Activated CD8-positive, alpha-beta memory T cell treated with anti-CD3 and anti-CD28 coated beads, Interleukin-2, amount 50 U/mL, for 1 hour (primary cell): ENCODE measurements around the gene TRAF1.
"Not testable (repeated sequence)": the region's sequence is repeated elsewhere in the genome, so short reads cannot be mapped to it uniquely, and the experiment has no call there.

Source experiments
- DNase-seq: peaks from one replicate; pipeline ENCODE4 v3.0.0-alpha.2; 2020; ENCODE audit errors: extremely low read depth

The TRAF1 gene, protein sequence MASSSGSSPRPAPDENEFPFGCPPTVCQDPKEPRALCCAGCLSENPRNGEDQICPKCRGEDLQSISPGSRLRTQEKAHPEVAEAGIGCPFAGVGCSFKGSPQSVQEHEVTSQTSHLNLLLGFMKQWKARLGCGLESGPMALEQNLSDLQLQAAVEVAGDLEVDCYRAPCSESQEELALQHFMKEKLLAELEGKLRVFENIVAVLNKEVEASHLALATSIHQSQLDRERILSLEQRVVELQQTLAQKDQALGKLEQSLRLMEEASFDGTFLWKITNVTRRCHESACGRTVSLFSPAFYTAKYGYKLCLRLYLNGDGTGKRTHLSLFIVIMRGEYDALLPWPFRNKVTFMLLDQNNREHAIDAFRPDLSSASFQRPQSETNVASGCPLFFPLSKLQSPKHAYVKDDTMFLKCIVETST

GRCh38 chr9:120926397-120926928 is at the start of gene TRAF1:
Gene TRAF1 (minus strand): TSS chr9:120926796. CDS start chr9:120926075, 721 bp downstream.
- DNase-seq: no peak

- no peak for DNase-seq
These were observed 48.3 kb upstream of the TRAF1 start for GRCh38 chr9:120974921-120975320.

DNA sequence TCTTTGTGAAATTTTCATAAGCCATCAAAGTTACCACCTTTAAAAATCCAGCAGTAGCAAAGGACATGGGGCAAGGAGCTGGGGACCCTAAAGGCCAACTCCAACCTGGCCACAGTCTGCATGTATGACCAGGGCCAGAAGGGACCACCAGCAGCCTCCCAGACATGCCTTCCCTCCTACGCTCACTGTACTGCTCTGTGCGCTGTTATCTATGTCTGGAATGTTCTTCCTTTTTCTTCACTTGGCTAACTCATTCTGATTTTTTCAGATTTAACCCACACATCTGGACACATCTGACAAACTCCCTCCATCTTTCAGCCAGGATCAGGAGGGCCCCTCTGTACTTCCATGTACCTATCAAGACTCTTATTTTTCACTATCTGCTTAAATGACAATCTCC is 47.6 kb upstream of the TRAF1 start:
- DNase-seq: no peak

DNA sequence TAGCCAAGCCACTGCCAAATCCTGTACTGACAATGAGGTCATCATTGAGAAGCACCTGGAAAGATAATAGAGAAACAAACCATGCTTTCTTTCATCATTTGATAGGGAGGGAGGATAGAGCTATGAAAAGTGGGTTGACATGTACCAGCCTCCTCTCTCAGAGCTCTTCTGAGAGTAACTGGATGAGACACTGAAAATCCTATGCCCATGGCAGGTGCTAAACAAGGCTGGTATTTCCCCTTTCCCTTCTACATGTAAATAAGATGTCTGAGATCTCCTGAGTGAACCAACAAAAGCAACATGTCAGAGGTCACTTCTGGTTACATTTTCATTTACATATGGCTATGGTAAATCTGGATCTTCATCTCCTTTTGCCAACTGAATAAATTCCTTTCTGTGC is 45.3 kb upstream of the TRAF1 start:
- no peak for DNase-seq

- DNase-seq: not testable (repeated sequence)
These were observed 44.9 kb upstream of the TRAF1 start for GRCh38 chr9:120971471-120971870.

GRCh38 chr9:120970244-120970643 is 43.6 kb upstream of the TRAF1 start:
- no peak for DNase-seq

GRCh38 chr9:120966013-120966369 is 39.4 kb upstream of the TRAF1 start:
- no peak for DNase-seq

- DNase-seq: no peak
These were observed 38.9 kb upstream of the TRAF1 start for GRCh38 chr9:120965344-120966012.

DNA sequence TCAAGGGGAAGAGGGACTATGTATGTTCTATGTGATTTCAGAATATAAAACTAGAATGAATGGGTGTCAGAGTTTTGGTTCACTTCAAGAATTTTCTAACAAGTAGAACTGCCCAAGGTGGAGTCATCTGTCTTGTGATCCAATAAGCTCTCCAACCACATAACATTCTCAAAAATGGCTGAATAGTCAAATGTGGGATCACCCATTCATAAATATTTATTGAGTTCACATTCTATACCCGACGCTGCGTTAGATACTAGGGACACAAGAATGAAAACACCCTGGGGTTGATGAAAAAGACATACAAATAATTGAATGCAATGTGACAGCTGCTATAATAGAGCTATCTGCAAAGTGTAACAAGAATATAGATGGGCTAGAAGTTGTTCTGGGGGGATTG is 35.3 kb upstream of the TRAF1 start:
- no peak for DNase-seq

GRCh38 chr9:120960001-120960400 is 33.4 kb upstream of the TRAF1 start:
- no peak for DNase-seq

- DNase-seq: no peak
These were observed 30.3 kb upstream of the TRAF1 start for GRCh38 chr9:120956862-120957261.

DNA sequence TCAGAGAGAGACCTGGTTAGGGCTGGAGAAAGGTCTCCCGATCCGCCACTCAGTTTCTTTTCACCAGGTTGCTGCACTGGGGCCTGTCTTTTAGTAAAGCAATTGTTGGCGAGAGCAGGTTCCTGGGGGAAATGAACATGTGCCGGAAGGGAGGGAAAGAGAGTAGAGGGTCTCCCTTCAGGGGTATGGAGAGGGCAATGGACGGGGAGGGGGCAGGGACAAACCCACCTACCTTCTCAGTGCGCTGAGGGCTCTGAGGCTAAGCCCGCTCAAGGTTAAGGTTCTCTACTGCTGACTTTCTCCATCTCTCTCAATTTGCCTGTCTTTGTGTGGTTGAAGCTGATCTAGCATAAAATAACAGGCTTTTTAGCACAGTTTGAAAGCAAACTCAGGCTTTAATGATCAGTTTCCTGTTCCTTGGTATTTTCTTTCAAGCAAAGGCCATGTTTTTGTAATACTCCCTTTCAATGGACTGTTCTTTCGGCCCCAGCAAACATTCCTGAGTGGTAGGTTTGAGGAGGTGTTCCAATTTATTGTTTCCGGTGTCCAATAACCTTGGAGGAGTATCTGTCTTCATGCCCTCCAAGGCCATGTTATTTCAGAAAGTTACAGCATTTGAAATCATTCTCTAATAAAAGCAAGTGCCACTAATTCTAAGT is 25.5 kb upstream of the TRAF1 start:
- no peak for DNase-seq

DNA sequence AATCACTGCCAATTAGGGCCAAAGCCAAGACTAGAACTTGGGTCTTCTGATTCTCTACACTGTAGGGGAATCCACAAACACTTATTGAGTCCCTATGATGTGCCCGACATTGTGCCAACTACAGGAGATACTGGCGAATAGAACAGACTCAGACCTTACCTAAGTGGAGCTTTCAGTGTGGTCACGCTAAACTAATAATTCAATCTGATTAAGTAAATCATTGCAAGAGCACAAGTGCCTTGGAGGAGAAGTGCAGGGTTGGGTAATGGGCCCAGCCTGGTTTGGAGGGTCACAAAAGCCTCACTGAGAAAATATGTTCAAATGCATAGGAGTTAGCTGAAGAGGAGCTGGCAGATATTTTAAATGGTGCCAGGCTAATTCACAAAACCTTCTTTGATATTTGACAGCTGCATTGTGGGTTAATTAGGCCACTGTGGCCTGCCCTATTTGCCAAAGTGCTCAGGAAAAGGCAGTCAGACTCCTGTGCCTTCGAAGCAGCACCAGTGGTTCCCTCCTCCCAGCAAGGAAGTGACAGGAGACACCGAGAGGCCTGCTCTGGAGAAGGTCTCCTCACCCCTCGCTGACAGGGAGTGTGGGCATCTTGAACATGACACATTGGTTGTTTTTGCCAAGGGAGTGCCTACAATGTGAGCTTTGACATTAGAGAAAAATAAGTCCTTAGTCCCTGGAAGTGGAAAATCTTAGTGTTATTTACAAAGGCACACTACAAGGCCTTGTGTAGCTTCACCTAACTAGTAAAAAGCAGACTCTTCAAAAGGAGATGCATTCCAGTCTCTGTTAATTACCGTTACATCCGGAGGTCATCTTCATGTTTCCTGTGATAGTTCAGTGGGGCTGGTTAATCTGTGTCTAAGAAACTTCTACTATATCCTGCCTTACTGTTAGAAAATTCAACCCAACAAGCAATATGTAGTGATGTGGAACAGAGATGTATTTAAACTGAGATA is 24.1 kb upstream of the TRAF1 start:
- no peak for DNase-seq

- DNase-seq: no peak
These were observed 22.7 kb upstream of the TRAF1 start for GRCh38 chr9:120949290-120949689.

GRCh38 chr9:120948824-120949223 is 22.2 kb upstream of the TRAF1 start:
- DNase-seq: no peak

GRCh38 chr9:120947222-120947621 is 20.6 kb upstream of the TRAF1 start:
- no peak for DNase-seq

DNA sequence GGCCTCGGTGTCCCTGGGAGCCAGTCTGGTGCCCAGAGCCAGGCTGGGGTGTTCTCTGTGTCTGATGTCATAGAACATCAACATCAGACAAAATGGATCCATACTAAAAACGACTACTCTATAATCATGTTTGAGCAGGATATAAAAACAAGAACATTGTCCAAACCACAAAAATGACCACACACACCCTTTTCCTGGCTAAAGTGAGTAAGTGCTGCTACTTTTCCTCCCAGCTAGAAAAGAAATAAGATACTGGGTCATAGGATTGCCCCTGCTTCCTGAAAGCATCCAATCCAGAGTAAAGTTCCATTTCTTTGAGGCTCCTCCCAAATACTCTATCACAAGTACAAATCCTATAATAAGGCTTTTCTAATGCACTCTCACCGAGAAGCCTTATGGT is 19.7 kb upstream of the TRAF1 start:
- DNase-seq: no peak

- DNase-seq: no peak
These were observed 18.4 kb upstream of the TRAF1 start for GRCh38 chr9:120944948-120945347.

DNA sequence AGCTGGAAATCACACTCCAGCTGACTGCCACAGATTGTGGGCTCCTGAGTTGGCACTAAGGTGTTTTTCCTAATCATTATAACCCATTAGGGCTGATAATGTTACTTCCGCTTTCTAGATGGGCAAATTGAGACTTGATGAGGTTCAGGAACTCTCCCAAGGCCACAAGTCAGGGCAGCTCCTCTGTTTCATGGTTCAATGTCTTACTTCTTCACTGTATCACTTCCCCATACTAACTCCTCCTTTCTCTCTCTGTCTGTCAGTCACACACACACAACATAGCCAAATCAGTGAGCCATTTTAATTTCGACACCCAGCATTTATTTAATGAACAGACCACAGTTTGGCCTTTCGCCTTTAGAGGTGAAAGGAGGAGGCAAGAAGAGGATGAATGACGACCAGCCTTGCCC is 17.8 kb upstream of the TRAF1 start:
- no peak for DNase-seq

- DNase-seq: no peak
These were observed 15.8 kb upstream of the TRAF1 start for GRCh38 chr9:120942186-120943001.
